Lung (tissue), 12 donors: ENCODE measurements around the gene CLDN11. TPM values are rescaled to one million over a fixed set of nuclear protein-coding genes. Genes with fewer than 3 reads are reported as not detected.

Source experiments
- ATAC-seq: fragments of 200-7000 bp; cut with Tn5 transposase; one replicate; pipeline ENCODE4 v1.9.1; 2020; ENCODE audit warnings: moderate number of reproducible peaks; ENCODE audit not compliant: insufficient read depth, low FRiP score
- DNase-seq, 3 donors: peaks; one replicate each; pipeline ENCODE4 v3.0.0-alpha.2; 2013 to 2017
- H3K27ac ChIP-seq, 2 donors: one replicate each; pipeline ENCODE4 v1.5.1; 2013; ENCODE audit warnings: mild to moderate bottlenecking in 2 of 2, moderate library complexity in 2 of 2, control low read depth in 1 of 2, inconsistent platforms in 1 of 2, low read depth in 1 of 2, low read length in 1 of 2
- H3K27me3 ChIP-seq, 3 donors: one replicate each; pipeline ENCODE4 v1.5.1; 2013; ENCODE audit warnings: low read length in 2 of 3; ENCODE audit not compliant: control insufficient read depth in 3 of 3, insufficient read depth in 3 of 3
- H3K36me3 ChIP-seq, 4 donors: one replicate each; pipeline ENCODE4 v1.5.1; 2013; ENCODE audit warnings: low read length in 4 of 4, mild to moderate bottlenecking in 1 of 4, moderate library complexity in 1 of 4; ENCODE audit not compliant: control insufficient read depth in 4 of 4, insufficient read depth in 4 of 4
- H3K4me1 ChIP-seq, 5 donors: one replicate each; pipeline ENCODE4 v1.5.1; 2013; ENCODE audit warnings: low read length in 5 of 5, mild to moderate bottlenecking in 2 of 5, moderate library complexity in 1 of 5; ENCODE audit not compliant: control insufficient read depth in 5 of 5, insufficient read depth in 5 of 5
- H3K4me3 ChIP-seq: one replicate; pipeline ENCODE4 v1.5.1; 2013; ENCODE audit warnings: mild to moderate bottlenecking, control low read depth, moderate library complexity
- H3K9ac ChIP-seq, 2 donors: one replicate each; pipeline ENCODE4 v1.5.1; 2013; ENCODE audit warnings: low read length in 2 of 2, control low read depth in 1 of 2; ENCODE audit not compliant: insufficient read depth in 1 of 2
- H3K9me3 ChIP-seq, 4 donors: one replicate each; pipeline ENCODE4 v1.5.1; 2013; ENCODE audit warnings: low read length in 3 of 4, mild to moderate bottlenecking in 1 of 4, moderate library complexity in 1 of 4; ENCODE audit not compliant: control insufficient read depth in 4 of 4, insufficient read depth in 3 of 4
- CTCF ChIP-seq: IDR thresholded peaks from 2 replicates; pipeline ENCODE4 v1.5.1; 2012; ENCODE audit warnings: mild to moderate bottlenecking; ENCODE audit errors: control extremely low read depth, extremely low read depth
- WGBS, 2 donors: extraction: QIAGEN DNeasy Blood & Tissue Kit; methylation state at CpG; one replicate each; pipeline ENCODE4 v1.1.7; 2013; 5-methylcytosine and 5-hydroxymethylcytosine counted together
- polyA plus RNA-seq, 2 donors: library from polyadenylated mRNA; stranded (reverse); fragments of 200-250 nt; gene quantifications; one replicate each; pipeline ENCODE4 v1.2.1, GENCODE V29; 2013
- total RNA-seq, 2 donors: library from RNA; depleted of rRNA in 1 of 2; stranded (reverse); fragments of >200 nt in 1 of 2; gene quantifications; one replicate each; pipeline ENCODE4 v1.2.1, GENCODE V29; 2014 to 2021
- donor health status: control.
- donor health status: control.
- donor health status: Bipolar disorder and iron deficiency.
- donor health status: healthy.
- donor health status: DM: yes; HTN: yes; CAD: no.

The CLDN11 gene
- total and polyA plus RNA-seq, 4 donors: 2.1 to 11.5 (median 4.8) TPM

- TF ChIP-seq CTCF: no peak
- ATAC-seq (no peak), DNase-seq (no peak)
- Histone ChIP-seq H3K36me3 (no peaks in the 10 kb centered on the region), H3K27me3 (no peaks in the 10 kb centered on the region), H3K4me1 (peaks cover 0 to 13% (median 0%) of the 10 kb centered on the region in 5 donors), H3K9me3 (no peaks in the 10 kb centered on the region), H3K9ac (no peak overlapping the region), H3K27ac (no peak overlapping the region), H3K4me3 (no peak overlapping the region)
- 46 to 51% methylated on average over 3 of the region's 3 CpGs for WGBS, 2 donors
Observed at GRCh38 chr3:170473358-170473757, 54.7 kb downstream of the CLDN11 start.

- 62 to 79% methylated on average over 3 of the region's 3 CpGs for WGBS, 2 donors
- no peak for TF ChIP-seq CTCF
- ATAC-seq (no peak), DNase-seq (peak in 1 of 3 donors; percentile 13)
- no peaks in the 10 kb centered on the region for H3K27me3 ChIP-seq
- no peaks in the 10 kb centered on the region for H3K36me3 ChIP-seq
- no peaks in the 10 kb centered on the region for H3K9me3 ChIP-seq
- no peak overlapping the region for H3K27ac ChIP-seq
- H3K4me1 ChIP-seq: peaks cover 0 to 9% (median 0%) of the 10 kb centered on the region in 5 donors
- H3K4me3 ChIP-seq: no peak overlapping the region
- no peak overlapping the region for H3K9ac ChIP-seq
Observed at GRCh38 chr3:170475092-170475685, 56.5 kb downstream of the CLDN11 start.

- DNase-seq (no peak), ATAC-seq (no peak)
- no peak overlapping the region for H3K27ac ChIP-seq
- H3K4me1 ChIP-seq: peaks cover 0 to 5% (median 0%) of the 10 kb centered on the region in 5 donors
- no peaks in the 10 kb centered on the region for H3K9me3 ChIP-seq
- H3K9ac ChIP-seq: no peak overlapping the region
- H3K27me3 ChIP-seq: no peaks in the 10 kb centered on the region
- TF ChIP-seq CTCF: no peak
- WGBS, 2 donors: 70 to 76% methylated on average over 6 of the region's 6 CpGs
- H3K36me3 ChIP-seq: no peaks in the 10 kb centered on the region
- no peak overlapping the region for H3K4me3 ChIP-seq
Observed at GRCh38 chr3:170476291-170476690, 57.6 kb downstream of the CLDN11 start.

- no peak overlapping the region for H3K27ac ChIP-seq
- TF ChIP-seq CTCF: no peak
- no peak overlapping the region for H3K9ac ChIP-seq
- ATAC-seq: no peak
- H3K36me3 ChIP-seq: no peaks in the 10 kb centered on the region
- 45 to 70% methylated on average over 2 of the region's 2 CpGs for WGBS, 2 donors
- no peaks in the 10 kb centered on the region for H3K9me3 ChIP-seq
- no peak overlapping the region for H3K4me3 ChIP-seq
- no peak for DNase-seq
- H3K27me3 ChIP-seq: no peaks in the 10 kb centered on the region
- H3K4me1 ChIP-seq: peaks cover 0 to 5% (median 0%) of the 10 kb centered on the region in 5 donors
Observed at GRCh38 chr3:170477395-170477794, 58.7 kb downstream of the CLDN11 start.
